Measurements from ENCODE around the gene HBA1.

HBA1 gene

GRCh38 chr16:192686-193085 is 16.2 kb downstream of the HBA1 start (continued):
- no peak for TF ChIP-seq TSHZ2 (CRISPR knock-in tag; IDR thresholded peaks at IDR 0.05)

- ATAC-seq, result no peak
Measured at GRCh38 chr16:193441-193840, 17.0 kb downstream of the HBA1 start.

GRCh38 chr16:194516-194915 is 18.0 kb downstream of the HBA1 start:
- ATAC-seq, result no peak
- TF ChIP-seq RARB (CRISPR knock-in tag; IDR thresholded peaks at IDR 0.05) (no peak), PPARA (CRISPR knock-in tag; IDR thresholded peaks at IDR 0.05; ENCODE audit: borderline replicate concordance) (no peak), ARNTL (CRISPR knock-in tag; IDR thresholded peaks at IDR 0.05; ENCODE audit: borderline replicate concordance, low read depth) (no peak), PATZ1 (CRISPR knock-in tag; IDR thresholded peaks at IDR 0.05; ENCODE audit: borderline replicate concordance) (no peak), SNAI2 (CRISPR knock-in tag; IDR thresholded peaks at IDR 0.05) (no peak), OSR1 (CRISPR knock-in tag; IDR thresholded peaks at IDR 0.05) (no peak), ZC3H10 (CRISPR knock-in tag; IDR thresholded peaks at IDR 0.05) (no peak), TCF4 (CRISPR knock-in tag; IDR thresholded peaks at IDR 0.05; ENCODE audit: borderline replicate concordance) (no peak), CREB5 (CRISPR knock-in tag; IDR thresholded peaks at IDR 0.05; ENCODE audit: low read depth) (no peak), ESRRG (CRISPR knock-in tag; IDR thresholded peaks at IDR 0.05) (no peak), ISL1 (CRISPR knock-in tag; IDR thresholded peaks at IDR 0.05) (no peak), ZNF8 (CRISPR knock-in tag; IDR thresholded peaks at IDR 0.05) (no peak), CSDC2 (CRISPR knock-in tag; IDR thresholded peaks at IDR 0.05) (no peak), CSRNP3 (CRISPR knock-in tag; IDR thresholded peaks at IDR 0.05) (no peak), GLIS3 (CRISPR knock-in tag; IDR thresholded peaks at IDR 0.05) (no peak), ZFP30 (CRISPR knock-in tag; IDR thresholded peaks at IDR 0.05) (no peak)

More at GRCh38 chr16:193441-193840, 17.0 kb downstream of the HBA1 start:
- TF ChIP-seq CREB5 (CRISPR knock-in tag; IDR thresholded peaks at IDR 0.05; ENCODE audit: low read depth) (no peak), ZNF565 (CRISPR knock-in tag; conservative IDR thresholded peaks at IDR 0.05; ENCODE audit: low read depth) (no peak), ZC3H10 (CRISPR knock-in tag; IDR thresholded peaks at IDR 0.05) (no peak), TCF4 (CRISPR knock-in tag; IDR thresholded peaks at IDR 0.05; ENCODE audit: borderline replicate concordance) (no peak), CSDC2 (CRISPR knock-in tag; IDR thresholded peaks at IDR 0.05) (no peak), ZNF8 (CRISPR knock-in tag; IDR thresholded peaks at IDR 0.05) (no peak), GLIS3 (CRISPR knock-in tag; IDR thresholded peaks at IDR 0.05) (no peak), PPARA (CRISPR knock-in tag; IDR thresholded peaks at IDR 0.05; ENCODE audit: borderline replicate concordance) (no peak), ESRRG (CRISPR knock-in tag; IDR thresholded peaks at IDR 0.05) (no peak)

- TF ChIP-seq ISL1 (CRISPR knock-in tag; IDR thresholded peaks at IDR 0.05) (0 out of 2 replicates have a peak, but pooled peaks have one; percentile 10), PPARA (CRISPR knock-in tag; IDR thresholded peaks at IDR 0.05; ENCODE audit: borderline replicate concordance) (no peak)
- ATAC-seq, result peak; percentile 36; the same call in 2 of the 3 replicates
Measured at GRCh38 chr16:200388-200787, 23.9 kb downstream of the HBA1 start.
